Omental fat pad (tissue), 4 donors: ENCODE data around the gene ANKS1B. TPM values are rescaled to one million over a fixed set of nuclear protein-coding genes. Genes with fewer than 3 reads are reported as not detected.

Source experiments
- ATAC-seq: fragments of 150-250 bp; one replicate; pipeline ENCODE4 v1.9.1; 2016; ENCODE audit warnings: mild to moderate bottlenecking, moderate library complexity; ENCODE audit not compliant: low FRiP score
- DNase-seq: peaks from one replicate; pipeline ENCODE4 v3.0.0-alpha.2; 2019; ENCODE audit warnings: low spot score
- CTCF ChIP-seq, 3 donors: fragments of 450-650 bp; IDR thresholded peaks; one replicate each; pipeline ENCODE4 v1.5.1; 2016 to 2017; ENCODE audit warnings: antibody characterized with exemption in 3 of 3, mild to moderate bottlenecking in 3 of 3, moderate library complexity in 2 of 3
- total RNA-seq, 4 donors: library from RNA; depleted of rRNA; stranded (reverse); fragments of >200 nt; gene quantifications; one replicate each; pipeline ENCODE4 v1.1.0, GENCODE V29; 2016

Gene ANKS1B
- total RNA-seq, 4 donors from 2014 or later, result 5.5 to 26.4 (median 7.6) TPM

GRCh38 chr12:99704458-99704857 lies 280.3 kb downstream of the ANKS1B start:
- ATAC-seq (no peak), DNase-seq (no peak)
- TF ChIP-seq CTCF (IDR thresholded peaks at IDR 0.05), result no peak

- ATAC-seq (no peak), DNase-seq (no peak)
- TF ChIP-seq CTCF (IDR thresholded peaks at IDR 0.05), result no peak
Measured at GRCh38 chr12:99704036-99704435, 280.7 kb downstream of the ANKS1B start.

GRCh38 chr12:99700032-99700431 lies 284.7 kb downstream of the ANKS1B start:
- no peak for DNase-seq
- no peak for TF ChIP-seq CTCF (IDR thresholded peaks at IDR 0.05)
- no peak for ATAC-seq

GRCh38 chr12:99695050-99695449 lies 289.7 kb downstream of the ANKS1B start:
- ATAC-seq, result no peak
- TF ChIP-seq CTCF (IDR thresholded peaks at IDR 0.05), result no peak

GRCh38 chr12:99686142-99686541 lies 298.6 kb downstream of the ANKS1B start:
- ATAC-seq (no peak), DNase-seq (no peak)
- no peak for TF ChIP-seq CTCF (IDR thresholded peaks at IDR 0.05)

More at GRCh38 chr12:99695050-99695449, 289.7 kb downstream of the ANKS1B start:
- DNase-seq, result no peak

- ATAC-seq, result no peak
- no peak for DNase-seq
- TF ChIP-seq CTCF (IDR thresholded peaks at IDR 0.05), result no peak
Measured at GRCh38 chr12:99680276-99680675, 304.5 kb downstream of the ANKS1B start.

GRCh38 chr12:99670635-99671034 lies 314.1 kb downstream of the ANKS1B start:
- ATAC-seq (no peak), DNase-seq (no peak)
- no peak for TF ChIP-seq CTCF (IDR thresholded peaks at IDR 0.05)
